Liver (tissue), 3 donors: ENCODE measurements around the gene PPP2R3A.
"Not testable (repeated sequence)": the region's sequence is repeated elsewhere in the genome, so short reads cannot be mapped to it uniquely, and the experiment has no call there.

Source experiments
- GABPA ChIP-seq, 2 donors: IDR thresholded peaks in 1 of 2; conservative IDR thresholded peaks in 1 of 2; 2 replicates each; pipeline ENCODE4 v1.6.1; 2016; ENCODE audit warnings: antibody characterized with exemption in 2 of 2, mild to moderate bottlenecking in 1 of 2, moderate library complexity in 1 of 2
- NR2F2 ChIP-seq: IDR thresholded peaks from 2 replicates; pipeline ENCODE4 v1.6.1; 2016; ENCODE audit warnings: antibody characterized with exemption
- RAD21 ChIP-seq, 2 donors: IDR thresholded peaks; 2 replicates each; pipeline ENCODE4 v1.6.1; 2016; ENCODE audit warnings: antibody characterized with exemption in 2 of 2, mild to moderate bottlenecking in 2 of 2
- RXRA ChIP-seq, 2 donors: IDR thresholded peaks; 2 replicates each; pipeline ENCODE4 v1.6.1; 2017 to 2018; ENCODE audit warnings: antibody characterized with exemption in 2 of 2, mild to moderate bottlenecking in 1 of 2
- SP1 ChIP-seq: IDR thresholded peaks from 2 replicates; pipeline ENCODE4 v1.6.1; 2018; ENCODE audit warnings: antibody characterized with exemption, mild to moderate bottlenecking
- TAF1 ChIP-seq: conservative IDR thresholded peaks from 2 replicates; pipeline ENCODE4 v1.6.1; 2016; ENCODE audit warnings: antibody characterized with exemption, mild to moderate bottlenecking
- YY1 ChIP-seq: IDR thresholded peaks from 2 replicates; pipeline ENCODE4 v1.6.1; 2016; ENCODE audit warnings: antibody characterized with exemption, mild to moderate bottlenecking
- TF ChIP-seq, protein P1 (sequence below): IDR thresholded peaks from 2 replicates; pipeline ENCODE4 v1.6.1; 2016; ENCODE audit warnings: antibody characterized with exemption
- TF ChIP-seq, protein P2 (sequence below): fragments of 150-350 bp; IDR thresholded peaks from 2 replicates; pipeline ENCODE4 v1.5.1; 2017; ENCODE audit warnings: improper control_type of control experiment, low read depth, low read length; ENCODE audit not compliant: missing input control
- TF ChIP-seq, protein P3 (sequence below): IDR thresholded peaks from 2 replicates; pipeline ENCODE4 v1.6.1; 2016; ENCODE audit warnings: antibody characterized with exemption, mild to moderate bottlenecking
- TF ChIP-seq, protein P4 (sequence below): IDR thresholded peaks from 2 replicates; pipeline ENCODE4 v1.6.1; 2016; ENCODE audit warnings: antibody characterized with exemption
- TF ChIP-seq, protein P5 (sequence below): IDR thresholded peaks from 2 replicates; pipeline ENCODE4 v1.6.1; 2016; ENCODE audit warnings: antibody characterized with exemption
- donor health status: healthy.
- donor health status: healthy.

DNA sequence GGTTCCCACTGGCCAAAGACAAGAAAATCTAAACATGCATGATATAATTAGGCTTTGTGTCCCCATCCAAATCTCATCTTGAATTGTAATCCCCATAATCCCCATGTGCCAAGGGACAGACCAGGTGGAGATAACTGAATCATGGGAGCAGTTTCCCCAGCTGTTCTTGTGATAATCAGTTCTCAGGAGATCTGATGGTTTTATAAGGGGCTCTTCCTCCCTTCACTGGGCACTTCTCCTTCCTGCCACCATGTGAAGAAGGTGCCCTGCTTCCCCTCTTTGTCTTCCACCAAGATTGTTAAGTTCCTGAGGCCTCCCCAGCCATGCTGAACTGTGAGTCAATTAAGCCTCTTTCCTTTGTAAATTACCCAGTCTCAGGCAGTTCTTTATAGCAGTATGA is 198.1 kb downstream of the PPP2R3A start:
- not testable (repeated sequence) for TF ChIP-seq RXRA (IDR thresholded peaks at IDR 0.05); TAF1; SP1; RAD21 (IDR thresholded peaks at IDR 0.05); NR2F2; GABPA (IDR thresholded peaks at IDR 0.05 in 1 of 2, conservative IDR thresholded peaks at IDR 0.05 in 1 of 2); YY1
- TF ChIP-seq, protein P1, sequence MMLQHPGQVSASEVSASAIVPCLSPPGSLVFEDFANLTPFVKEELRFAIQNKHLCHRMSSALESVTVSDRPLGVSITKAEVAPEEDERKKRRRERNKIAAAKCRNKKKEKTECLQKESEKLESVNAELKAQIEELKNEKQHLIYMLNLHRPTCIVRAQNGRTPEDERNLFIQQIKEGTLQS, result not testable (repeated sequence)
- TF ChIP-seq, protein P2, sequence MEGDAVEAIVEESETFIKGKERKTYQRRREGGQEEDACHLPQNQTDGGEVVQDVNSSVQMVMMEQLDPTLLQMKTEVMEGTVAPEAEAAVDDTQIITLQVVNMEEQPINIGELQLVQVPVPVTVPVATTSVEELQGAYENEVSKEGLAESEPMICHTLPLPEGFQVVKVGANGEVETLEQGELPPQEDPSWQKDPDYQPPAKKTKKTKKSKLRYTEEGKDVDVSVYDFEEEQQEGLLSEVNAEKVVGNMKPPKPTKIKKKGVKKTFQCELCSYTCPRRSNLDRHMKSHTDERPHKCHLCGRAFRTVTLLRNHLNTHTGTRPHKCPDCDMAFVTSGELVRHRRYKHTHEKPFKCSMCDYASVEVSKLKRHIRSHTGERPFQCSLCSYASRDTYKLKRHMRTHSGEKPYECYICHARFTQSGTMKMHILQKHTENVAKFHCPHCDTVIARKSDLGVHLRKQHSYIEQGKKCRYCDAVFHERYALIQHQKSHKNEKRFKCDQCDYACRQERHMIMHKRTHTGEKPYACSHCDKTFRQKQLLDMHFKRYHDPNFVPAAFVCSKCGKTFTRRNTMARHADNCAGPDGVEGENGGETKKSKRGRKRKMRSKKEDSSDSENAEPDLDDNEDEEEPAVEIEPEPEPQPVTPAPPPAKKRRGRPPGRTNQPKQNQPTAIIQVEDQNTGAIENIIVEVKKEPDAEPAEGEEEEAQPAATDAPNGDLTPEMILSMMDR, result not testable (repeated sequence)
- TF ChIP-seq, protein P3, sequence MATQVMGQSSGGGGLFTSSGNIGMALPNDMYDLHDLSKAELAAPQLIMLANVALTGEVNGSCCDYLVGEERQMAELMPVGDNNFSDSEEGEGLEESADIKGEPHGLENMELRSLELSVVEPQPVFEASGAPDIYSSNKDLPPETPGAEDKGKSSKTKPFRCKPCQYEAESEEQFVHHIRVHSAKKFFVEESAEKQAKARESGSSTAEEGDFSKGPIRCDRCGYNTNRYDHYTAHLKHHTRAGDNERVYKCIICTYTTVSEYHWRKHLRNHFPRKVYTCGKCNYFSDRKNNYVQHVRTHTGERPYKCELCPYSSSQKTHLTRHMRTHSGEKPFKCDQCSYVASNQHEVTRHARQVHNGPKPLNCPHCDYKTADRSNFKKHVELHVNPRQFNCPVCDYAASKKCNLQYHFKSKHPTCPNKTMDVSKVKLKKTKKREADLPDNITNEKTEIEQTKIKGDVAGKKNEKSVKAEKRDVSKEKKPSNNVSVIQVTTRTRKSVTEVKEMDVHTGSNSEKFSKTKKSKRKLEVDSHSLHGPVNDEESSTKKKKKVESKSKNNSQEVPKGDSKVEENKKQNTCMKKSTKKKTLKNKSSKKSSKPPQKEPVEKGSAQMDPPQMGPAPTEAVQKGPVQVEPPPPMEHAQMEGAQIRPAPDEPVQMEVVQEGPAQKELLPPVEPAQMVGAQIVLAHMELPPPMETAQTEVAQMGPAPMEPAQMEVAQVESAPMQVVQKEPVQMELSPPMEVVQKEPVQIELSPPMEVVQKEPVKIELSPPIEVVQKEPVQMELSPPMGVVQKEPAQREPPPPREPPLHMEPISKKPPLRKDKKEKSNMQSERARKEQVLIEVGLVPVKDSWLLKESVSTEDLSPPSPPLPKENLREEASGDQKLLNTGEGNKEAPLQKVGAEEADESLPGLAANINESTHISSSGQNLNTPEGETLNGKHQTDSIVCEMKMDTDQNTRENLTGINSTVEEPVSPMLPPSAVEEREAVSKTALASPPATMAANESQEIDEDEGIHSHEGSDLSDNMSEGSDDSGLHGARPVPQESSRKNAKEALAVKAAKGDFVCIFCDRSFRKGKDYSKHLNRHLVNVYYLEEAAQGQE, result not testable (repeated sequence)
- TF ChIP-seq, protein P4, sequence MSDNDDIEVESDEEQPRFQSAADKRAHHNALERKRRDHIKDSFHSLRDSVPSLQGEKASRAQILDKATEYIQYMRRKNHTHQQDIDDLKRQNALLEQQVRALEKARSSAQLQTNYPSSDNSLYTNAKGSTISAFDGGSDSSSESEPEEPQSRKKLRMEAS, result not testable (repeated sequence)
- TF ChIP-seq, protein P5, sequence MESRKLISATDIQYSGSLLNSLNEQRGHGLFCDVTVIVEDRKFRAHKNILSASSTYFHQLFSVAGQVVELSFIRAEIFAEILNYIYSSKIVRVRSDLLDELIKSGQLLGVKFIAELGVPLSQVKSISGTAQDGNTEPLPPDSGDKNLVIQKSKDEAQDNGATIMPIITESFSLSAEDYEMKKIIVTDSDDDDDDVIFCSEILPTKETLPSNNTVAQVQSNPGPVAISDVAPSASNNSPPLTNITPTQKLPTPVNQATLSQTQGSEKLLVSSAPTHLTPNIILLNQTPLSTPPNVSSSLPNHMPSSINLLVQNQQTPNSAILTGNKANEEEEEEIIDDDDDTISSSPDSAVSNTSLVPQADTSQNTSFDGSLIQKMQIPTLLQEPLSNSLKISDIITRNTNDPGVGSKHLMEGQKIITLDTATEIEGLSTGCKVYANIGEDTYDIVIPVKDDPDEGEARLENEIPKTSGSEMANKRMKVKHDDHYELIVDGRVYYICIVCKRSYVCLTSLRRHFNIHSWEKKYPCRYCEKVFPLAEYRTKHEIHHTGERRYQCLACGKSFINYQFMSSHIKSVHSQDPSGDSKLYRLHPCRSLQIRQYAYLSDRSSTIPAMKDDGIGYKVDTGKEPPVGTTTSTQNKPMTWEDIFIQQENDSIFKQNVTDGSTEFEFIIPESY, result not testable (repeated sequence)
